ENCODE results near the gene MPDU1. TPM values are rescaled to one million over a fixed set of nuclear protein-coding genes. Genes with fewer than 3 reads are reported as not detected.
A peak's percentile ranks its signal among the peaks of the same experiment; 100 is the strongest.

The MPDU1 gene
- total and polyA plus RNA-seq, 5 experiments from 2014 or later: 25.6 to 48.9 (median 33.9) TPM

- Mint-ChIP-seq H3K4me3 (peak within 1 kb of the TSS; percentile 88 to 98 (median 94)), H3K27me3 (no peaks in the 10 kb centered on the region), H3K36me3 (peaks cover 0 to 28% (median 4%) of the 10 kb centered on the region in 3 donors), H3K4me1 (peaks cover 28 to 55% (median 50%) of the 10 kb centered on the region in 4 donors), H3K9me3 (no peaks in the 10 kb centered on the region), H3K27ac (peak within 1 kb of the TSS; percentile 83 to 99 (median 97))
- POLR2A ChIA-PET: interaction anchor here (0.6 to 3.9 kb wide), 30 partner anchors 9 to 595 kb away, joined by 3 to 37 read pairs (median 7); partner anchors contain the start of genes ACAP1, CD68, FXR2 and MPDU1
- ATAC-seq (peak; percentile 84 to 87), DNase-seq (peak; percentile 87 to 95 (median 90))
These were observed 22.0 kb upstream of the MPDU1 start, which contains the start of gene SENP3 for GRCh38 chr17:7561589-7562207. SENP3 (plus strand) TSS chr17:7561919; CDS start chr17:7563077, 1,158 bp downstream.

- Mint-ChIP-seq H3K4me3 (peak overlapping the region; percentile 81 to 98 (median 90)), H3K36me3 (peaks cover 0 to 33% (median 7%) of the 10 kb centered on the region in 3 donors), H3K27me3 (no peaks in the 10 kb centered on the region), H3K9me3 (no peaks in the 10 kb centered on the region), H3K4me1 (peaks cover 28 to 54% (median 48%) of the 10 kb centered on the region in 4 donors), H3K27ac (peak overlapping the region; percentile 72 to 97 (median 90))
- POLR2A ChIA-PET: interaction anchor here (1.1 to 3.9 kb wide), 11 partner anchors 10 to 126 kb away, joined by 3 to 37 read pairs (median 13); partner anchors contain the start of genes CD68, FXR2, MPDU1 and TMEM102
- DNase-seq (no peak), ATAC-seq (peak in 1 of 2 donors; percentile 5)
These were observed 21.4 kb upstream of the MPDU1 start for GRCh38 chr17:7562208-7562605.

- Mint-ChIP-seq H3K36me3 (peaks cover 0 to 39% (median 7%) of the 10 kb centered on the region in 3 donors), H3K4me1 (peaks cover 28 to 50% (median 43%) of the 10 kb centered on the region in 4 donors), H3K9me3 (no peaks in the 10 kb centered on the region), H3K27me3 (no peaks in the 10 kb centered on the region), H3K4me3 (peak overlapping the region; percentile 81 to 98 (median 88)), H3K27ac (peak overlapping the region in 6 of 10 donors; percentile 56 to 92 (median 84))
- no peak for DNase-seq
- POLR2A ChIA-PET: interaction anchor here (1.4 to 3.9 kb wide), 3 partner anchors 20 to 128 kb away, joined by 3 to 33 read pairs (median 14); partner anchors contain the start of genes MPDU1, TMEM102, TP53 and WRAP53
- no peak for ATAC-seq
These were observed 20.4 kb upstream of the MPDU1 start for GRCh38 chr17:7563115-7563869.

- DNase-seq (no peak), ATAC-seq (no peak)
- Mint-ChIP-seq H3K4me3 (peak overlapping the region in 1 of 10 donors; percentile 3), H3K9me3 (peaks cover 0 to 1% (median 0%) of the 10 kb centered on the region in 9 donors), H3K27ac (peak overlapping the region in 3 of 10 donors; percentile 0 to 39 (median 33)), H3K36me3 (peaks cover 4 to 76% (median 17%) of the 10 kb centered on the region in 3 donors), H3K4me1 (peaks cover 18 to 26% (median 23%) of the 10 kb centered on the region in 4 donors), H3K27me3 (no peaks in the 10 kb centered on the region)
- POLR2A ChIA-PET: interaction anchor here (0.6 to 7.4 kb wide), 7 partner anchors 13 to 117 kb away, joined by 3 to 129 read pairs (median 4); partner anchors contain the start of genes MPDU1, TP53 and WRAP53
These were observed 14.1 kb upstream of the MPDU1 start for GRCh38 chr17:7569571-7569970.

- no peaks in the 10 kb centered on the region for H3K27me3 Mint-ChIP-seq
- peaks cover 0 to 1% (median 0%) of the 10 kb centered on the region in 9 donors for H3K9me3 Mint-ChIP-seq
- DNase-seq (no peak), ATAC-seq (no peak)
- H3K27ac Mint-ChIP-seq: peak overlapping the region in 8 of 10 donors; percentile 29 to 84 (median 62)
- peak overlapping the region in 2 of 10 donors; percentile 10 to 26 for H3K4me3 Mint-ChIP-seq
- peaks cover 4 to 76% (median 23%) of the 10 kb centered on the region in 3 donors for H3K36me3 Mint-ChIP-seq
- POLR2A ChIA-PET: interaction anchor here (0.6 to 7.4 kb wide), 5 partner anchors 13 to 116 kb away, joined by 4 to 129 read pairs (median 4); partner anchors contain the start of genes MPDU1, TP53 and WRAP53
- H3K4me1 Mint-ChIP-seq: peaks cover 18 to 34% (median 31%) of the 10 kb centered on the region in 4 donors
These were observed 13.3 kb upstream of the MPDU1 start for GRCh38 chr17:7570351-7570750.

GRCh38 chr17:7572338-7572587, 11.4 kb upstream of the MPDU1 start:
- DNase-seq: no peak
- Mint-ChIP-seq H3K9me3 (peaks cover 0 to 1% (median 0%) of the 10 kb centered on the region in 9 donors), H3K4me3 (peak overlapping the region; percentile 91 to 100 (median 98)), H3K4me1 (peaks cover 21 to 50% (median 43%) of the 10 kb centered on the region in 4 donors), H3K36me3 (peaks cover 4 to 77% (median 34%) of the 10 kb centered on the region in 3 donors), H3K27me3 (no peaks in the 10 kb centered on the region), H3K27ac (peak overlapping the region; percentile 95 to 100 (median 99))
- POLR2A ChIA-PET: interaction anchor here (0.7 to 7.4 kb wide), 13 partner anchors 11 to 267 kb away, joined by 3 to 129 read pairs (median 7); partner anchors contain the start of genes ACAP1, FXR2, MPDU1 and POLR2A
- peak in 1 of 2 donors; percentile 83 for ATAC-seq

- H3K27me3 Mint-ChIP-seq: no peaks in the 10 kb centered on the region
- peak; percentile 97 to 100 (median 100) for DNase-seq
- POLR2A ChIA-PET: interaction anchor here (0.6 to 7.4 kb wide), 21 partner anchors 10 to 342 kb away, joined by 3 to 129 read pairs (median 6); partner anchors contain the start of genes ACAP1, FXR2, MPDU1 and NEURL4
- peaks cover 19 to 51% (median 44%) of the 10 kb centered on the region in 4 donors for H3K4me1 Mint-ChIP-seq
- H3K9me3 Mint-ChIP-seq: peaks cover 0 to 1% (median 0%) of the 10 kb centered on the region in 9 donors
- H3K4me3 Mint-ChIP-seq: peak overlapping the region; percentile 91 to 100 (median 98)
- peaks cover 4 to 77% (median 37%) of the 10 kb centered on the region in 3 donors for H3K36me3 Mint-ChIP-seq
- peak overlapping the region; percentile 95 to 100 (median 99) for H3K27ac Mint-ChIP-seq
- ATAC-seq: peak; percentile 12 to 85
These were observed 10.9 kb upstream of the MPDU1 start for GRCh38 chr17:7572588-7573323.

GRCh38 chr17:7573324-7574080, 10.2 kb upstream of the MPDU1 start:
- peak; percentile 47 to 51 for ATAC-seq
- H3K27ac Mint-ChIP-seq: peak overlapping the region; percentile 95 to 100 (median 99)
- H3K27me3 Mint-ChIP-seq: no peaks in the 10 kb centered on the region
- POLR2A ChIA-PET: interaction anchor here (0.6 to 7.4 kb wide), 22 partner anchors 9 to 342 kb away, joined by 3 to 129 read pairs (median 6); partner anchors contain the start of genes ACAP1, FXR2, MPDU1 and NEURL4
- peak overlapping the region; percentile 91 to 100 (median 98) for H3K4me3 Mint-ChIP-seq
- DNase-seq: peak; percentile 86 to 96 (median 89)
- H3K4me1 Mint-ChIP-seq: peaks cover 22 to 58% (median 50%) of the 10 kb centered on the region in 4 donors
- H3K36me3 Mint-ChIP-seq: peaks cover 4 to 84% (median 43%) of the 10 kb centered on the region in 3 donors
- H3K9me3 Mint-ChIP-seq: peaks cover 0 to 1% (median 0%) of the 10 kb centered on the region in 9 donors

GRCh38 chr17:7574176-7574953, 9.3 kb upstream of the MPDU1 start:
- no peaks in the 10 kb centered on the region for H3K27me3 Mint-ChIP-seq
- DNase-seq (no peak), ATAC-seq (no peak)
- H3K4me1 Mint-ChIP-seq: peaks cover 26 to 66% (median 58%) of the 10 kb centered on the region in 4 donors
- peak overlapping the region; percentile 37 to 100 (median 99) for H3K27ac Mint-ChIP-seq
- POLR2A ChIA-PET: interaction anchor here (0.5 to 7.4 kb wide), 22 partner anchors 9 to 394 kb away, joined by 3 to 129 read pairs (median 6); partner anchors contain the start of genes ACAP1, FXR2, MPDU1 and NEURL4
- peaks cover 0 to 1% (median 0%) of the 10 kb centered on the region in 9 donors for H3K9me3 Mint-ChIP-seq
- peak overlapping the region; percentile 91 to 100 (median 98) for H3K4me3 Mint-ChIP-seq
- H3K36me3 Mint-ChIP-seq: peaks cover 4 to 85% (median 37%) of the 10 kb centered on the region in 3 donors

- Mint-ChIP-seq H3K27ac (peak overlapping the region in 6 of 10 donors; percentile 48 to 100 (median 92)), H3K36me3 (peaks cover 4 to 75% (median 37%) of the 10 kb centered on the region in 3 donors), H3K27me3 (no peaks in the 10 kb centered on the region), H3K4me3 (peak overlapping the region in 7 of 10 donors; percentile 39 to 100 (median 94)), H3K4me1 (peaks cover 33 to 77% (median 69%) of the 10 kb centered on the region in 4 donors), H3K9me3 (peaks cover 0 to 1% (median 0%) of the 10 kb centered on the region in 9 donors)
- no peak for DNase-seq
- ATAC-seq: no peak
- POLR2A ChIA-PET: interaction anchor here (0.7 to 7.4 kb wide), 13 partner anchors 8 to 239 kb away, joined by 3 to 129 read pairs (median 4); partner anchors contain the start of genes ACAP1, FXR2, MPDU1 and POLR2A
These were observed 8.2 kb upstream of the MPDU1 start for GRCh38 chr17:7575481-7575883.

Measured in naive thymus-derived CD8-positive, alpha-beta T cell (primary cell).